K562 (cell line): ENCODE results near the gene FSTL4. TPM values are rescaled to one million over a fixed set of nuclear protein-coding genes. Genes with fewer than 3 reads are reported as not detected.

ENCODE experiments used
- ATAC-seq: fragments of 200-7000 bp; cut with Tn5 transposase; 3 replicates; pipeline ENCODE4 v1.9.1; 2020; ENCODE audit warnings: moderate library complexity
- BruUV-seq: library from RNA; stranded (reverse); fragments of 400-500 nt; replicated peaks from 2 replicates; lab custom pipeline; 2021; lab: Mats Ljungman, UMichigan
- CTCF ChIA-PET: fragments of 300-600 bp; formaldehyde crosslinking; extraction: SDS; loops from one replicate; lab custom pipeline; 2021; ENCODE audit warnings: low intra/inter-chr PET ratio; lab: Yijun Ruan, JAX
- POLR2A ChIA-PET: fragments of 300-600, 350-650 bp; sonication (Branson Sonifier 250); formaldehyde crosslinking; extraction: SDS; loops from one replicate; lab custom pipeline; 2021; ENCODE audit warnings: antibody characterized with exemption, inconsistent platforms; lab: Yijun Ruan, JAX
- DNase-seq, 4 experiments: peaks; one replicate each; pipeline versions ENCODE4 v3.0.0 to v3.0.0-alpha.2; 2011 to 2018; ENCODE audit warnings: low spot score in 3 of 4, mixed read lengths in 3 of 4; ENCODE audit errors: extremely low read depth in 1 of 4
- FAIRE-seq: peaks from 2 replicates; lab custom pipeline; 2011; peaks lifted over from hg19 to GRCh38; lab: Jason Lieb, UNC
- H2AFZ ChIP-seq: 2 replicates; pipeline ENCODE4 v1.6.0; 2011; ENCODE audit warnings: low read depth, low read length, control low read depth, inconsistent platforms
- H3K27ac ChIP-seq: fragments of 200-600 bp; 3 replicates; pipeline ENCODE4 v1.8.0; 2011; ENCODE audit warnings: low read depth, mild to moderate bottlenecking, control low read depth, inconsistent platforms, low read length, moderate library complexity, mixed read lengths; ENCODE audit errors: extremely low read depth
- H3K27me3 ChIP-seq, 2 experiments: fragments of 300-600 bp in 1 of 2; 2 replicates in 1 of 2; 3 replicates in 1 of 2; pipeline versions ENCODE4 v1.6.0 to v1.8.0; 2011; ENCODE audit warnings: inconsistent platforms in 2 of 2, low read length in 2 of 2, mild to moderate bottlenecking in 1 of 2, mixed read lengths in 1 of 2, moderate library complexity in 1 of 2; ENCODE audit not compliant: control insufficient read depth in 2 of 2, insufficient read depth in 2 of 2
- H3K36me3 ChIP-seq: fragments of 300-600 bp; 3 replicates; pipeline ENCODE4 v1.8.0; 2011; ENCODE audit warnings: mild to moderate bottlenecking, low read length, inconsistent platforms; ENCODE audit not compliant: control insufficient read depth, insufficient read depth
- H3K4me1 ChIP-seq, 2 experiments: fragments of 200-600 bp in 1 of 2; replicated peaks in 1 of 2; 2 replicates in 1 of 2; 3 replicates in 1 of 2; pipeline versions ENCODE4 v1.5.1 to v1.8.0; 2011; ENCODE audit warnings: inconsistent platforms in 2 of 2, low read length in 2 of 2, mild to moderate bottlenecking in 1 of 2, mixed read lengths in 1 of 2, moderate library complexity in 1 of 2; ENCODE audit not compliant: control insufficient read depth in 2 of 2, insufficient read depth in 2 of 2
- H3K4me2 ChIP-seq: 2 replicates; pipeline ENCODE4 v1.6.1; 2011; ENCODE audit warnings: low read length, control low read depth, inconsistent platforms, mixed read lengths; ENCODE audit not compliant: insufficient read depth
- H3K4me3 ChIP-seq: fragments of 200-600 bp; sonication (generic), shearing (Covaris generic); 2 replicates; pipeline ENCODE4 v1.5.1; 2016; ENCODE audit warnings: control low read depth, inconsistent platforms
- H3K79me2 ChIP-seq: fragments of 200-600 bp; 3 replicates; pipeline ENCODE4 v1.8.0; 2011; ENCODE audit warnings: low read length, inconsistent platforms; ENCODE audit not compliant: control insufficient read depth, insufficient read depth
- H3K9ac ChIP-seq, 2 experiments: 2 replicates each; pipeline versions ENCODE4 v1.6.0 to v1.6.1; 2011; ENCODE audit warnings: low read depth in 2 of 2, low read length in 2 of 2, control low read depth in 1 of 2, inconsistent platforms in 1 of 2, mild to moderate bottlenecking in 1 of 2, mixed read lengths in 1 of 2; ENCODE audit not compliant: insufficient read depth in 1 of 2
- H3K9me1 ChIP-seq: one replicate; pipeline ENCODE4 v1.6.0; 2011; ENCODE audit warnings: inconsistent platforms, mild to moderate bottlenecking, low read length, moderate library complexity; ENCODE audit not compliant: control insufficient read depth, insufficient read depth
- H3K9me3 ChIP-seq: replicated peaks from 2 replicates; pipeline ENCODE4 v1.5.1; 2011; ENCODE audit warnings: low read depth, low read length, inconsistent platforms; ENCODE audit not compliant: control insufficient read depth, insufficient read depth
- H4K20me1 ChIP-seq: replicated peaks from 2 replicates; pipeline ENCODE4 v1.6.1; 2011; ENCODE audit warnings: low read length, inconsistent platforms, mixed read lengths; ENCODE audit not compliant: control insufficient read depth, insufficient read depth
- ADNP ChIP-seq: fragments of 200-800 bp; sonication (Bioruptor generic); IDR thresholded peaks from 2 replicates; pipeline ENCODE4 v1.6.1; 2016; ENCODE audit warnings: missing genetic modification characterization, missing compliant biosample characterization
- DMBX1 ChIP-seq: fragments of 250-450 bp; sonication (Bioruptor Pico); IDR thresholded peaks from 2 replicates; pipeline ENCODE4 v1.8.0; 2022; ENCODE audit warnings: inconsistent platforms, mild to moderate bottlenecking, moderate library complexity, borderline replicate concordance
- EHMT2 ChIP-seq: fragments of 450-650 bp; IDR thresholded peaks from 2 replicates; pipeline ENCODE4 v1.6.1; 2018; ENCODE audit warnings: antibody characterized with exemption
- FOXJ2 ChIP-seq: fragments of 200-800 bp; sonication (Bioruptor generic); IDR thresholded peaks from 2 replicates; pipeline ENCODE4 v1.6.1; 2016; ENCODE audit warnings: missing genetic modification characterization, missing compliant biosample characterization
- POLR2B ChIP-seq: fragments of 450-650 bp; IDR thresholded peaks from 2 replicates; pipeline ENCODE4 v1.6.1; 2018; ENCODE audit warnings: low read depth; ENCODE audit not compliant: partially characterized antibody
- RBM15 ChIP-seq: fragments of 200-400 bp; formaldehyde crosslinking; IDR thresholded peaks from 2 replicates; pipeline ENCODE4 v1.6.1; 2018; ENCODE audit warnings: mild to moderate bottlenecking, low read length, moderate library complexity; ENCODE audit not compliant: insufficient read depth
- ZFP36 ChIP-seq: fragments of 150-350 bp; IDR thresholded peaks from 2 replicates; pipeline ENCODE4 v1.6.1; 2018; ENCODE audit warnings: low read length, low read depth; ENCODE audit not compliant: partially characterized antibody
- WGBS: fragments of 100-300 bp; shearing (Covaris generic); methylation state at CpG from one replicate; pipeline ENCODE4 v1.1.6; 2016; ENCODE audit warnings: low coverage, mixed read lengths; ENCODE audit not compliant: insufficient coverage; ENCODE audit errors: missing lambda C conversion rate; 5-methylcytosine and 5-hydroxymethylcytosine counted together
- in situ Hi-C: fragments of 300-500 bp; cut with MboI; formaldehyde crosslinking; loops from 4 replicates; pipeline ENCODE4 v1.15.0; 2018; ENCODE audit warnings: inconsistent platforms, mixed read lengths
- intact Hi-C: fragments of 100-400 bp; cut with micrococcal nuclease; formaldehyde crosslinking; loops from 2 replicates; pipeline ENCODE4 v1.14.2; 2022
- polyA plus RNA-seq, 8 experiments: library from polyadenylated mRNA; depleted of rRNA in 4 of 8; stranded (reverse) in 5 of 8; unstranded in 3 of 8; fragments of >200 nt; fragmentation: Nextera tagmentation in 2 of 8; fragmentation: Illumina TruSeq in 1 of 8; extraction: Ambion mirVana in 2 of 8; extraction: Trizol in 1 of 8; gene quantifications; 2 replicates each; pipeline versions ENCODE4 v1.2.1 to v1.2.3, GENCODE V29; 2011 to 2014; ENCODE audit warnings: inconsistent platforms in 1 of 8, missing spikeins in 1 of 8
- total RNA-seq, 7 experiments: library from RNA; depleted of rRNA in 6 of 7; stranded (reverse); fragments of >200 nt in 6 of 7; fragmentation: Illumina TruSeq in 2 of 7; extraction: Trizol in 2 of 7; gene quantifications; 2 replicates each; pipeline versions ENCODE4 v1.2.1 to v1.2.3, GENCODE V29; 2011 to 2021; ENCODE audit warnings: low replicate concordance in 1 of 7
- TF ChIP-seq, protein P1 (sequence below): sonication (generic); formaldehyde crosslinking; IDR thresholded peaks from 2 replicates; pipeline ENCODE4 v1.8.0; 2022; ENCODE audit warnings: missing genetic modification reagents, mild to moderate bottlenecking, borderline replicate concordance

The FSTL4 gene
- total and polyA plus RNA-seq, 9 of the 15 experiments (the other 6 are each of a cell fraction or from before 2014, with no cell fraction given), result 0.08 to 0.18 (median 0.10) TPM; not detected in 5

DNA sequence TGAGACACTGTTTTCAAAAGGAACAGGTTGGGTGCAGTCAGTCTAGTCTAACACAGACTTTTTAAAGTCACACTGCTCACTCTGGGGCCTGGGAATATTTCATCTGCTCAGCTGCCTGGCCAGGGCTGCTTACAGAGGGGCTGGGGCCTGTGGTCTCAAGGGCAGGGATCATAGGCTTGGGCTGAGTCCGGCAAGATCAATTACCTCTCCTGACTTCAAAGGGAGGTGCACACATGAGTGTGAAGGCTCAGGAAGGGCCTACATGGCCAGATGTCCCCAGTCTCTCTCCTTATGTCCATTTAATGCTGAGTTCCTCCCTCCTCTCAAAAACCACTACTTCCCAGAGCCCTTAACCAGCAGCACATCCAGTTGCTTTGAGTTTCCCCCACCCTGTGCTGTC, 313.3 kb downstream of the FSTL4 start:
- no peaks in the 10 kb centered on the region for H3K9me1 ChIP-seq
- ATAC-seq (no peak), FAIRE-seq (no peak), DNase-seq (no peak)
- peaks cover 9 to 85% of the 10 kb centered on the region in 2 experiments; a peak in 4 of 5 replicates for H3K27me3 ChIP-seq
- no peak overlapping the region for H3K27ac ChIP-seq
- no peak for TF ChIP-seq ADNP (tag)
- no peak for TF ChIP-seq DMBX1 (CRISPR knock-in tag)
- TF ChIP-seq EHMT2, result no peak
- TF ChIP-seq RBM15, result no peak
- no peak for TF ChIP-seq FOXJ2 (tag)
- no peak for TF ChIP-seq POLR2B
- TF ChIP-seq ZFP36, result no peak
- TF ChIP-seq, protein P1, sequence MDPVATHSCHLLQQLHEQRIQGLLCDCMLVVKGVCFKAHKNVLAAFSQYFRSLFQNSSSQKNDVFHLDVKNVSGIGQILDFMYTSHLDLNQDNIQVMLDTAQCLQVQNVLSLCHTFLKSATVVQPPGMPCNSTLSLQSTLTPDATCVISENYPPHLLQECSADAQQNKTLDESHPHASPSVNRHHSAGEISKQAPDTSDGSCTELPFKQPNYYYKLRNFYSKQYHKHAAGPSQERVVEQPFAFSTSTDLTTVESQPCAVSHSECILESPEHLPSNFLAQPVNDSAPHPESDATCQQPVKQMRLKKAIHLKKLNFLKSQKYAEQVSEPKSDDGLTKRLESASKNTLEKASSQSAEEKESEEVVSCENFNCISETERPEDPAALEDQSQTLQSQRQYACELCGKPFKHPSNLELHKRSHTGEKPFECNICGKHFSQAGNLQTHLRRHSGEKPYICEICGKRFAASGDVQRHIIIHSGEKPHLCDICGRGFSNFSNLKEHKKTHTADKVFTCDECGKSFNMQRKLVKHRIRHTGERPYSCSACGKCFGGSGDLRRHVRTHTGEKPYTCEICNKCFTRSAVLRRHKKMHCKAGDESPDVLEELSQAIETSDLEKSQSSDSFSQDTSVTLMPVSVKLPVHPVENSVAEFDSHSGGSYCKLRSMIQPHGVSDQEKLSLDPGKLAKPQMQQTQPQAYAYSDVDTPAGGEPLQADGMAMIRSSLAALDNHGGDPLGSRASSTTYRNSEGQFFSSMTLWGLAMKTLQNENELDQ (CRISPR knock-in tag), result no peak
- BruUV-seq, result no TSS peak
- in situ Hi-C loops, result no loop called here
- H3K9ac ChIP-seq, result no peak overlapping the region
- no peaks in the 10 kb centered on the region for H3K4me1 ChIP-seq
- intact Hi-C loops, result no loop called here
- no peak overlapping the region for H3K4me2 ChIP-seq
- 0% methylated on average over 1 of the region's 1 CpG for WGBS
- peaks cover 3% of the 10 kb centered on the region for H4K20me1 ChIP-seq
- H3K9me3 ChIP-seq, result no peaks in the 10 kb centered on the region
- H2AFZ ChIP-seq, result no peak overlapping the region
- H3K4me3 ChIP-seq, result no peak overlapping the region
- POLR2A ChIA-PET, result interaction anchor here (1.0 kb wide), 1 partner anchor 10 kb away, joined by 3 read pairs; no protein-coding TSS in a partner anchor
- H3K36me3 ChIP-seq, result no peaks in the 10 kb centered on the region
- H3K79me2 ChIP-seq, result no peaks in the 10 kb centered on the region
- CTCF ChIA-PET, result no interaction called here
